SKM-1 (cell line): ENCODE results near the gene ETV3.
A peak's percentile ranks its signal among the peaks of the same experiment; 100 is the strongest.
"Not testable (repeated sequence)": the region's sequence is repeated elsewhere in the genome, so short reads cannot be mapped to it uniquely, and the experiment has no call there.

Experiments used
- DNase-seq: peaks from one replicate; lab custom pipeline; 2025; ENCODE audit not compliant: unreplicated experiment; lab: John Stamatoyannopoulos, UW

ETV3 gene

DNA sequence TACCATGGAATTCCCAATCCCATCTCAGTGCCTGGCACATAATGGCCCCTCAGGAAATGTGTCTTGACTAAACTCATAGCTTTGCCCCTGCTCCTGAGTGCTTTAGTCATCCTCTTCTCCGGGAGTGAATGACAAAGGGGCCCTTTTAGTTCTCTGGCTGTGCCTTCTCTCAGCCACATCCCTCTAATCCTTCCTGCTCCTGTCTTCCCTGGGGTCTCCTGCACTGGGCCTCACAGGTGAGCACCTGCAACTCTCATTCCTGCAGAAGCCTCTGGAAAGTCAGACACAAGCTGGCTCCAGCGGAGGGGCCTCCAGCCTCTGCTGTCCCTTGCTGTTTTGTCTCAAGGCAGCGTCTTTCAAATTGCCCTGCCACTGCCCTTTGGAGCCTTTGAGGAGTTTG, 24.6 kb downstream of the ETV3 start:
- DNase-seq = no peak

DNA sequence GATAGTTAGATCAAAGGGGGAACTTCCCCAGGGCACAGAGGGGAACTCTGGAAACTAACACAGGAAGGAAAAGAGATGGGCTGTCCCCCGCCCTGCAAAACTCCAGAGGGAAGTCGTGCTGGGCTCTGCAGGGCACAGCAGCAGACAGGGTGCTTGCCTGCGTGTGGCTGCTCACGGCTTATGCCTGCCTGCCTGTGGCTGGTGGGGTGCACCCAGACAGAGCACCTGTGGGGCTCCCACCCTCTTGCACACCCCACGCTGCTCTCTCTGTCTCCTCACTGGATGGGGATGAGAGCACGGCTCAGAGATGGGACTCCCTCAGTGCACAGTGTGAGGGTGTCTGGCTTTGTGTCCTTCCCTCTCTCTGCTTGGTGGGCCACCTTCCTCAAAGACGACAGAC, 25.1 kb downstream of the ETV3 start:
- no peak for DNase-seq

DNA sequence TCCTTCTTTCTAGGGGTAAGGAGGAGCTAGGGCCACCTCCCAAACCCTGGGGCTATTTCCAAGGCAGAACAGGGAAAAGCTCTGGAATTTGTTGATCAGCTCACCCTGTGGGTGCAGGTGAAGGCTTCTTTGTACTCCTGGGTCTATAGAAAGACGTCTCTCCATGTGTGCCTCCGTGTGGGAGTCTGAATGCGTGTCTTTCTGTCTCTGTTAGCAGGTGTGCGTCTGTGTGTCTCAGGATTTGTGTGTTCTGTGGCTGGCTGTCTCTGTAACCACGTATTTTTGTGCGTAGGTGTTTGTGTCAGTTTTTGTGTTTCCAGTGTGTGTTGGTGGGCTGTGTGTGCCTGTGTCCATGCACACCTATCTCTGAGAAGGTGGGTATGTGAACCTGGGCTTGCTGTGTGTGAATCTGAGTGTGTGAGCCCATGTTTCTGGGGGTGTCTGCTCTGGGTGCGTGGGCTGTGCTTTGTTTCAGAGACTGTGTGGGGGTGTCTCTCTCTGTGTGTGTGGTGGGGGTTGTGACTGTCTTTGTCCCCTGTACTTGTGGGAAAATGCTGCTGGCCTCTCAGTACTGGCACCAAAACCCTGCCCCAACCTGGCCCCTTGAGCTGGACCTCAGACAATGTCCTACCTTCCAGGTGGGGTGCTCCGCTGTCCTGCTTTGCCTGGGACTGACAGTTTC, 25.9 kb downstream of the ETV3 start:
- DNase-seq = no peak

DNA sequence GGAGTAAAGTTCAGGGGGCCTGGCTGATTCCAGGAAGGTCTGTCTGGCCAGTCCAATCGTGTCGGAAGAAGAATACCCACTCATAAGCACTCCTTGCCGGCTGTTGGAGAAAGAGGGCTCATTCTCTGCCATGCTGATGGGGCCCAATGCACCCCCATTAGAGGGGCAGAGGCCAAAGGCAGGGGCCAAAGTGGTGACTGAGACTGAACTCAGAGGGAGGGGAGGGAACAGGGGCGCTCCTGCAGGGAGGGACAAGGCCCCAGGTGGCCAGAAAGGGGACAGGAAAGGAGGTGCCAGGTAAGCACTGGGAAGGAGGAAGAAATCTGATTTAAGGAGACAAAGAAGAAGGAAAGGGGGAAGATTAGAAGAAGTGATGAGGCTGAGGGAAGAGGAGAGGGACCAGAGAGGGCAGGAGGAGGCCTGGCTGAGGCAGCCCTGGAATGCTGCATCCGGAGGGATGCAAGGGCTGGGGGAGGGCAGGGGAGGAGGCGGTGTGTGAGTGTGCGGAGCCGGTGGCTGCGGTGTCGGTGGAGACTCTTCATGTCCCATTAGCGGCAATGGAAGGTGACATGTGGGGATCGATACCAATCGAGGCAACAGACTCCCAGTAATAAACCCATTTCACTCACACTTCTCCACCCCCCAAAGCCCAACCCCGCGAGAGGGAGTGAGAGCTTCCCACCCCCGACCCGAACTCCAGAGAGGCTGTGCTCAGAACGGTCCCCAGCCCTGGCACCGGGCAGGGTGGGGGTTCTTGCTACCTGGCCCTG, 26.6 kb downstream of the ETV3 start:
- no peak for DNase-seq

DNA sequence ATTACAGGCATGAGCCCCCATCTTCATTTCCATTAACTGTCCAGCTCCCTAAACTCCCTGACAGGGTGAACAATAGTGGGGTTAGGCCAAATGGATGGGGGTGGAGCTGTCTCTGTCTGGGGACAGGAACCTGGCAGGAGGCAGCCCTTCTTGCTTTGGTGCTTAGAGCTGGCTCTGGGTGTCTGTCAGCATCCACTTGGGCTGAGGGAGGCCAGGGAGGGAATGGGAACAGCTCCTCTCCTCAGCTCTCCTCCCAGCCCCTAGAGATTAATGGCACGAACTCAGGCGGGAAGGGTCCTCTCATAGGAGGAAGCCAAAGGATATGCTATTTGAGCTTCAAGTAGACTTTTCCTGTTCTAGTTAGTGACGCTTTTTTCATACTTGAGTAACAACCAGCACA, 27.5 kb downstream of the ETV3 start:
- DNase-seq = no peak

DNA sequence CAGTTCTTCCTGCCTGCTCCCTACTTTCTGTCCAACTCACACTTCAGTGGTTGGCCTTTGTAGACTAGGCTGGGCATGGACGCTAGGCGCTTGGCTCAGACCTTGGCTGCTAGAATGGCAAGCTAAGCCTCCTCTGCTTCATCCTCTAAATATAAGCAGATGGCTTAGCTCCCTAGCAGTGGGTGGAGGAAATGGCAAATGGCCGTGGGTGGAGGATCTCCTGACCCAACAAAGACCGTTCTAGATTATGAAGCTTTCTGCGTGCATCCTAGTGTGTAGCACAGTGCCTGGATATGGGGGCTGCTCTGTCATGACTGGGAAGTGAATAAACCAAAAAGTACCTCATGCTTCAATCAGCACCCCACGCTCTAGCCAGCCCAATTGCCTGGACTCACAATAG, 28.2 kb downstream of the ETV3 start:
- no peak for DNase-seq

DNA sequence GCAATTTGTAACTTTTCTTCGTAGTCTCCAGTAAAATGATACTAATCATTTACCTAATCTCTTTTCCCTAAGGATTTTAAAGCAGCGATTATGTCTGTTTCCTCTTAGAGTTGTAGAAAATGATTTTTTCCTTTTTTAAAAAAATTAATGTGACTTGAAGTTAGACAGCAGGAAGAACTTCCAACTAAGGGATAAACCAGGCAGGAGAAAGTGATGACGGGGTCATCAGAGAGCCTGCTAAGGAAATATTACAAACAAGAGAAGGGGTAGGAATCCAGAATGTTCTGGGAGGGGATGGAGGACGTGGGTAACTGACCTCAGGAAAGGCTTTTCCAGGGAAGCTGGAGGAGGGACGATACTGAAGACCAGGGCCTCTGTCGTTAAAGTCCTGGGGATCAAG, 29.7 kb downstream of the ETV3 start:
- no peak for DNase-seq

DNA sequence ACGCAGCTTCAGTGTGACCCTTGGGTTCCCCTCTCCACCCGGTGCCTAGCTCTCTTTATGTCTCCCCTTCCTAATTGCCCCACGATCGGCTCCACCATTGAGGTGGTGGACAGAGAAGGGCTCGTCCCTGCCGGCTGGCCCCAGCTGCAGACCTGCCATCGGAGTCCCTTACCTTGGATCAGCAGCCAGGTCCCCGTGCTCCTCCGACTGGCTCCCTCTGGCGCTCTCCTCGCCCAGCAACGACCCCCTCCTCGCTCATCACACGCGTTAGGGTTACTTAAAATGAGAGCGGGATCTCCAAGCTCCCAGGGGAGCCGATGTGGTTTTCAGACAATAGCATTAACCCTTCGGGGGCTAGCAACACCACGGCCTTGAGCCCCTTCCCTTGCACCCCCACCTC, 30.5 kb downstream of the ETV3 start:
- no peak for DNase-seq

DNA sequence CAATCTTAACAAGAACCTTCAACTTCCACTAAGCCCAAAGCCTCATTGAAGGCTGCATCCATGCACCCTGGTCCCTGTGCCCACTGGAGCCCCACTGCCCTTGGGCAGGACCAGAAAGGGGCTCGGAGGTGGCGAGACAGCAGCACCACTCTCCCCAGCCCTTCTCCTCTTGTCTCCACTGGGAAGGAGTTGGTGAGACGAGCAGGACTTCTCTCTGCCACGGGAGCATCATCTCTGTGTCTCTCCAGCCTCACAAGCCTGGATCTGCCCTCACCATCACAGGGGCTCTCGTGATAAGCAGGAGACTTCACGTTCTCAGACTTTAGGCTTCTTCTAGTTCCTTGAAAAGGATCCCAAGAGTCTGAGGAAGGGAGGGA, 31.4 kb downstream of the ETV3 start:
- DNase-seq = no peak

DNA sequence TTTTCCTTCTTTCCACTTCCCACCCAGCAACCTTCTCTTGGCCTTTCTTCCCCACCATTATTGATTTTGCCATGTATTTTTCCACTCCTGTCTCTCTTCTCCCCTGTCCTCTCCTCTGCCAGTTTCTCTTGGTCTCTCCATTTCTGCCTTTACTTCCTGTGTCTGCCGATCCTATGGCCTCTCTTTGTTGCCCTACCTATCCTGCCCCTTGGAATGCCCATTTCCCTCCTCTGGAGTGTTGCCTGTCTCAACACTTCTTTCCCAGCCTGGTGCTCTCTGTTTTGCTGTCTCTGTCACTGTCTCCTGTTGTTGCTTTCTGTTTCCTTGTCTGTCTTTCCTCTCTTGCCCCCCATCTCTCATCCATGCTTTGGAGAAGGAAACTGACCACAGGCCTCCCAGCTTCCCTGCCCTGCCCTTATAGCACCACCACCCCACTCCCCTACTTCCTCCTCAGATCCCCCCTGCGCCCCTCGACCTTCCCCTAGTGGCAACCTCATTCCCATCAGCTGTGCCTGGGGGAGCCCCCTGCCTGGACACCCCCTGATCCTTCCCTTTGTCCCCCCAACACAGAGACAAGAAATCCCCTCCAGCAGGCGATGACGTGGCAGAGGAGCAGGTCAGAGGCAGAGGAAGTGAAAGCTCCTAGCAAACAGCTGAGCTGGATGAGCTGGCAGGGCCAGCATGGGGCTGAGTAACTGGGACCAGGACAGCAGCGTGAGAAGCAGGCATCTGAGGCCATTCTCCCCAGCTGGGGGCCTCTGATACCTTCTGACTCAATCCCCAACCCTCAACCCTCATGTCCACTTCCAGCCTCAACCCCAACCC, 32.0 kb downstream of the ETV3 start:
- DNase-seq = peak; percentile 55

DNA sequence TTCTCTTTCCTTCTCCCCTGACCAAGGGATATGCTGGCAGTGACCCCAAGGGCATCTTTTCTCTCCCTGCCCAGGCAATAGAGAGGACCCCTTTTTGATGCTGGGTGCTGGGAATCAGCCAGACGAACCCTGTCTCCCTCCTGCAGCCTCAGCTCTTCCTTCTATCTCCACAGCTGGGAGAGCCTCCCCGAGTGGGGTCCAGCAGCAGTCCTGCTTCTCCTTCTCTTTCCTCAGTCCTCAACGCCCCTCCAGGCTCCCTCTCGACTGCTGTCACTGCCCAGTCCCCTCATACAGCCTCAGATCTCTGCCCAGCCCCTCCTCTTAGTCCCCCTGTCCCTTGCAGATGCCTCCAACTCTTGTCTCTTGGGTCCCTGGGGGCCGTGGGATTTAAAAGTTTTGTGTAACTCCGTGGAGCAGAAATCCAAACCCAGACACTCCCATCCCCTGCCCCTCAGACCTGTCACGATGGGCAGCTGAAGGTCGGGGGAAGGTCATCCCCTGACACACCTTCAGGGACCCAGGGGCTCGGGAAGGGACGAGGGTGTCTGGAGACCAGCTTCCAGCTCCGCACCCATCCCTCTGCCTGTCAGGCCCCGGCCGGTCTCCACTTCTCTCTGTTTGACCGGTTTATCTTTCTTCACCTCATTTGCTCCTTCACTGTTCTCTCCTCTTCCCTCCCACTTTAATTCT, 32.8 kb downstream of the ETV3 start:
- DNase-seq = no peak

DNA sequence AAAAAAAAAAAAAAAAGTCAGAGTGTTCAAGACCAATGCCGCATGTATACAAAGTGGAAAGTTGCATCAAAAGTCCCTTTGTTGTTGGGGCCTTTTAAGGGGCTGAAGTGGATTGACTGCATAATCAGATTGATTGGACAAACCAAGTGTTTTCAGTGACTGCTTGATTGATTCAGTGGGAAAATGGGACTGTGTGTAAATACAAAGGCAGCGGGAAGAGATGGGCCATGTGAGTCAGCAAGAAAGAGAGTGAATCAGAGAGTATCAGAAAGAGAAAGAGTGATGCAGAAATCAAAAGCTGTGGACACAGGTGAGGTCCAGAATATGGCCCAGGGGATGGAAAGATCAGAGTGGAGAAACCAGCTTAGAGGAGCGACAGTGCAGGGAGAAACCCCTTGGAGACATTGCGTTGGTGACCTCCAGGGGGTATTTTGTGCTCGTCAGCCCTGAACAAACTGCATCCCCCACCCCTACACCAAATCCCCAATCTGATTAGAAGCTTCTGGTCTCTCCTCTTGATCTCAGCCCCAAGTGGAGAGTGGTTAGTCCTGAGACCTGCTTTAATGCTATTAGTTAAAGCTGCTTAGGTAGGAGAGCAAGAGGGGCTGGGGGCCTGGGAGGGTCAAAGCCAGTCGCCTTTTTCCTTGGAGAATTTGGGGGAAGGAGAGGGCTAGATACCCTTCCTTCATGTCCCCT, 33.4 kb downstream of the ETV3 start:
- no peak for DNase-seq

DNA sequence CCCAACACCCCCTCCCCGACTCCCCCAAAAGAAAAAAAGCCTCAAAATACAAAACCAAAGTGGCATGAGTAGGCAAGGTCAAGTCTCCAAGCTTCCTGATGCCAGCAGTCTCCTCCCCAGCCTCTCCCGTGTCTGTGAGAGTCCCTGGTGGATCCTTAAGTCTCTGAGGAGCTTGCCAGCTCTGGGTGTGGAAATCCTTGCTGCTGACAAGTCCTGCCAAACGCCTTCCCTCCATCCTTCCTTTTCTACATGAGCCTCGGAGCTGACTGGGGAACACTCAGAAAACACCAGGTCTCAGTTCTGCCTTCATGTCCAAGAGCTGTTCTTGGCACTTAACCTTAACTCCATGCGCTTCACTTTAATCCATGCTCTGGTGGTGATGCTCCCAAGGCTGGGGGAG, 34.9 kb downstream of the ETV3 start:
- DNase-seq = no peak

DNA sequence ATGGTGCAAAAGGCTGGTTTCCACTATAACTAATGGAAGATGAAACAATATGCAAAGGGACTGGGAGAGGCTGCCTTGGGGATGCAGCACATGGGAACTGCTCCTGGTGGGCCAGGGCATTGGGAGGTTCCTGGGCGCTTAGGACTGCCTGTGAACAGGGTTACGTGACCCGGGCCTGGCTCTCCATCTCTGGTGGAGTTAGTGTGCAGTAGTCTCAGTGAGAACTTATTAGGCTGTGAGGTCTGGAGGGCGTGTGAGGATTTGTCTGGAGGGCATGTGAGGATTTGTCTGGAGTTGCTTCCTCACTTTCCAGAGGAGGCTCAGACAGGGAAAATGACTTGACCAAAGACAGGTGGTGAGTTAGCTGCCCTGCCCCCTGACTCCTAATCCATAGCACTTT, 37.0 kb downstream of the ETV3 start:
- no peak for DNase-seq

DNA sequence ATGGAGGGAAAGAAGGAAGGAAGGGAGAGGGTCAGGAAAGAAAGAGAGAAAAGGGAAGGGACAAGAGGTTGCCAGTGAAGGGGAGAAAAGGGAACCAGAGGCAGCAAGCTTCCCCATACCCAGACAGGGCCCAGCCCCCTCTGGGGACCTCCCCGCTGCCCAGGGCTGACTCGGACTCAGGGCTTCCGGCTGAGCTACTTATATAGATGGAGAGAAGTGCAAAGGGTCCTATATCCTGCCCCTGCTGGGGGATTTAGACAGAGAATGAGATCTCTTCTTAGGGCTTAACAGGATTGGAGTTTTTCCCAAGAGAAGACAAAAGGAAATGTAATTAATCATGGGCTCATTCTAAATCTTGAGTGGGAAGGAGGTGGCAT, 38.6 kb downstream of the ETV3 start, which contains the start of gene ETV3L:
Gene ETV3L, minus strand, starts transcription at position 176 of the 377 bp plus-strand sequence. CDS start 285 bp downstream, outside the sequence.
- DNase-seq = peak; percentile 69

DNA sequence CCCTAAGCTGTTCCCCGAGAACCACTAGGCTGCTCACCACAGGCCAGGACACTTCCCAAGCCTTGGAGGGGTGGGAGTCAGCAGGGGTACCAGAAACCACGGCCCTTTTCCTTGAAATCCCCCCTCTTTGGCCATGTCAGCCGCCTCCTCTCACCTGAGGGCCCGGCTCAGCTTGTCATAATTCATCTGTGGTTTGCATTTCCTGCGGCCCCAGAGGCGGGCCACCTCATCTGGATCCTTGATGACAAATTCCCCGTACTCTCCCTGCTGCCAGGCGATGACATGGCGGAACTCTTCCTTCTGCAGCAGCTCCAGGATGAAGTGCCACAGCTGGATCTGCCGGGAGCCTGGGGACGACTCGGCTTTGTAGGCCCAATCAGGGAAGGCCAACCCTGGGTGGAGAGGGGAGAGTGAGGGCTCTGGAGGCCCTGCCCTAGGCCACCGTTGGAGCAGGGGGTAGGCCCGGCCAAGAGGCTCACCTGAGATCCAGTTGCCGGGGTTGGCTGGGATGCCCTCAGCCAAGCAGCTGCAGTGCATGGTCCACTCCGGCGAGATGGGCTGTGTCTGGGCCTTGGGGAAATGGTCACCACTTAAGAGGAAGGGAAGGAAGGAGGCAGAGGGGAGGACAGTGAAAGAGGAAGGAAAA, 39.1 kb downstream of the ETV3 start:
- DNase-seq = not testable (repeated sequence)

DNA sequence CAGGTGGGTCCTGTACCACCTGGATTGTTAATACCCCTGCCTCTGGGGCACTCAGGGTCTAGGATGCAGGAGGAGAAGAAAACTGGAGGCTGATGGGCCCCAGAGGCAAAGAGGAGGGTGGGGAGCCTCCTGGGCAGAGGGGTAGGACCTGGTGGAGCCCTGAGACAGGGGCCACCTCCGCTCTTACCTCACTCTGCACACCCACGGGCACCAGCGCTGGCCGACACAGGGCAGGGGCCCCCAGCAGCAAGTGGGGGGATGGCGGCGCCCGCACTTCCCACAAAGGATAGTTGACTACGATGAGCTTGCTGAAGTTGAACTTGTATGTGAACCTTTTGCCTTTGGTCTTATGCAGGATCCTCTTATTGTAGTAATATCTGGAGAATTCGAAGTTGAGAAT, 39.7 kb downstream of the ETV3 start:
- no peak for DNase-seq

DNA sequence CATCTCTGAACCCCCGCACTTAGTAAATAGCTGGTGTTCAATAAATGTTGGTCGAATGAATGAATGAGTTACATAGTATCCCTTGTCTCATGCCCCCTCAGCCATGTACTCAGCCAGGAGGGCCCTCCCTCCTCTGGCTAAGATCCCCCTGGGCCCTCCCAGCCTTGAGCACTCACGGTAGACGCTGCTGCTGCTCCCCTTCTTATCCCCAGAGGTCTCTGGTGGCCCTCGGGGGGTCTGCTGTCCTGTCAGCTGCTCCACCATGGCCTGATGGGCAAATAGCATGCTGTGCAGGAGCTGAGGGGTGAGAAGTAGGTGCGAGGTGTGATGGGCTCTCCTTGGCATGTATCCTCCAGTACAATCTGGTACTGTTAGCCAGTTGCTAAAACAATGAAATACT, 40.5 kb downstream of the ETV3 start:
- no peak for DNase-seq

DNA sequence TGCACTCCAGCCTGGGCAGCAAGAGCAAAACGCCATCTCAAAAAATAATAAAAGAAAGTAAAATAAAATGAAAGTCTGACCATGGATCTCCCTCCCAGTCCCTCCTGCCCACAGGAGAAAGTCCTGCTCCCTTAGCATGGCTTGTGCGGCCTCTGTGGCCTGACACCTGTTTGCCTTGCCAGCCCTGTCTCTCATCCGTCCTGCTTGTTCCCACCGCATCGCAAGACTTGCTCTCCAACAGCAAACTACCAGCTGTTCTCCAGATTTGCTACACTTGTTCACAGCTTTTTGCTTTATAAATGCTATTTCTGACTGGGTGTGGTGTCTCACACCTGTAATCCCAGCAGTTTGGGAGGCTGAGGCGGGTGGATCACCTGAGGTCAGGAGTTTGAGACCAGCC, 41.3 kb downstream of the ETV3 start:
- DNase-seq = no peak

DNA sequence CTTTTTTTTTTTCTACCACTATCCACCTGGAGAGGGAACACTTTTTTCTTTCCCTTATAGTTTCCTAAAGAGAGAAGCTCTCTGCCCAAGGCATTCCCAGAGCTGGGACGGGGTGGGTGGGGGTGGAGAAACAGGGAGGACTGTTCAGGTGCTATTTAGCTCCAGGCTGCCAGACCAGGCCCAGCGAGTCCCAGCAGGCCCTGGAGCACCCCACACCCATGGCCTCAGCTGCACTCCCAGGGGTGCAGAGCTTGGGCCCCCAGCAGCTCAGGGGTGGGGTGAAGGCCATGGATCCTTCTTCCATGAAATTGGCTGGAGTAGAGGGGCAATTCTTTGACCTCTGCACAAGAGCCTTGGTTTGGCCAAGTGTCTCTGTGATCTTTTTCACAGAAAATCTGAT, 42.6 kb downstream of the ETV3 start:
- DNase-seq = no peak
